ENCODE measurements around the gene CTCF. TPM values are rescaled to one million over a fixed set of nuclear protein-coding genes. Genes with fewer than 3 reads are reported as not detected.
A peak's percentile ranks its signal among the peaks of the same experiment; 100 is the strongest.

CTCF gene
- total RNA-seq, 1 experiment from 2014 or later: 26.1 TPM

DNA sequence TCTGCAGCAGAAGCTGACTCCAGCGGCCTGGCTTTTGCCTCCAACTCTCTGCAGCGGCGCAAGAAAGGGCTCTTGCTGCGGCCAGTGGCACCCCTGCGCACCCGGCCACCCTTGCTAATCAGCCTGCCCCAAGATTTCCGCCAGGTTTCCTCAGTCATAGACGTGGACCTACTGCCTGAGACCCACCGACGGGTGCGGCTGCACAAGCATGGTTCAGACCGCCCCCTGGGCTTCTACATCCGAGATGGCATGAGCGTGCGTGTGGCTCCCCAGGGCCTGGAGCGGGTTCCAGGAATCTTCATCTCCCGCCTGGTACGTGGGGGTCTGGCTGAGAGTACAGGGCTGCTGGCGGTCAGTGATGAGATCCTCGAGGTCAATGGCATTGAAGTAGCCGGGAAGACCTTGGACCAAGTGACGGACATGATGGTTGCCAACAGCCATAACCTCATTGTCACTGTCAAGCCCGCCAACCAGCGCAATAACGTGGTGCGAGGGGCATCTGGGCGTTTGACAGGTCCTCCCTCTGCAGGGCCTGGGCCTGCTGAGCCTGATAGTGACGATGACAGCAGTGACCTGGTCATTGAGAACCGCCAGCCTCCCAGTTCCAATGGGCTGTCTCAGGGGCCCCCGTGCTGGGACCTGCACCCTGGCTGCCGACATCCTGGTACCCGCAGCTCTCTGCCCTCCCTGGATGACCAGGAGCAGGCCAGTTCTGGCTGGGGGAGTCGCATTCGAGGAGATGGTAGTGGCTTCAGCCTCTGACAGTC is 99.7 kb downstream of the CTCF start:
- Histone ChIP-seq H3K27me3 (no peaks in the 10 kb centered on the region), H3K9me3 (no peaks in the 10 kb centered on the region), H3K36me3 (no peaks in the 10 kb centered on the region), H3K4me3 (no peak overlapping the region)
- no peak for DNase-seq

DNA sequence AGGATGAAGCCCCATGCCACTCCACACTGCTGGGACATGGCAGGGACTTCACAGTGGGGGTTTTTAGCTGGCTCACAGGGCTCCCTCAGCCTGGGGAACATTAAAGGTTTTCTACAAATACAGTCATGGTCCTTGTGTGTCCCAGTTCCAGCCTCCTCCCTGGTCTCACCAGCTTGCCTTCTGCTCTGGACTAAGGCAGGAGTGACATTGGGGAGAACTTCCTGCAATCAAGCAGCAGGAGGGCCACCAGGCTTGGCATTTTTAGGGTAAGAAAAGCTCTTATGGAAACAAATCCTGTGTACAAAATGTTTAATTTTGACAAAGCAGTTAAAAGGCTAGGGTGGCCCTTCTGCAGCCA is 100.3 kb downstream of the CTCF start:
- H3K9me3 ChIP-seq: no peaks in the 10 kb centered on the region
- H3K36me3 ChIP-seq: no peaks in the 10 kb centered on the region
- no peak for DNase-seq
- no peak overlapping the region for H3K4me3 ChIP-seq
- no peaks in the 10 kb centered on the region for H3K27me3 ChIP-seq

DNA sequence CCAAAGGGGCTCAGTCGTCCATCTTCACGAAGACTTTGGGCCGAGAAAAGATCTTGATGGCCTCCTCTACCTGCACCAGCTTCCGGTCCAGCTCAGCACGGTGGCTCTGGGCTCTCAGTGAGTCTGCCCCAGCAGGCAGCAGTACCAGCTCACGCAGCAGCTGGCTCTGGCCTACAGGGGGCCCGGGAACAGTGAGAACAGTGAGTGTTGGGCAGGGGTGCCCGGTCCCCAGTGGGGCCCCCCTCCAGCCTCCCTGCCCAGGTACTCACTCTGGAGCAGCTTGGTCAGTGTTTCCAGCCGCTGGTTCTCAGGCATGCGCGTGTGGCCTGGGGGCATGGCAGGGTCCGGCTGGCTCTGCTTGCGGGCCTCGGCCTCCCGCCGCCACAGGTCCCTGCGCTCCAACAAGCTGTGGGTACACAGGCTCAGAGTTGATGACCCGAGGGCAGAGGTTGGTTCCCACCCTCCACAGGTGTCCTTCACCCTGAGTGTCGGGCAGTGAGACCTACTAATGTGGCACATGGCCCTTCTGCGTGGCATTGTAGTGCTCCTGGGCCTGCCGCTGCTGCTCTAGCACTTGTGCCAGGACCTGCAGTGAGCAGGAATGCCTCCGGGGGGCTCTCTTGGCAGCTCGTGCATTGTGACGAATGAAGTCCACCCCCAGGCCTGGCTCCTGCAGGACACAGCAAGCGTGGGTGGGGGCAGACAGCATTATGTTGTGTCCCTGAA is 101.0 kb downstream of the CTCF start:
- no peak overlapping the region for H3K4me3 ChIP-seq
- no peaks in the 10 kb centered on the region for H3K27me3 ChIP-seq
- H3K36me3 ChIP-seq: no peaks in the 10 kb centered on the region
- DNase-seq: no peak
- no peaks in the 10 kb centered on the region for H3K9me3 ChIP-seq

DNA sequence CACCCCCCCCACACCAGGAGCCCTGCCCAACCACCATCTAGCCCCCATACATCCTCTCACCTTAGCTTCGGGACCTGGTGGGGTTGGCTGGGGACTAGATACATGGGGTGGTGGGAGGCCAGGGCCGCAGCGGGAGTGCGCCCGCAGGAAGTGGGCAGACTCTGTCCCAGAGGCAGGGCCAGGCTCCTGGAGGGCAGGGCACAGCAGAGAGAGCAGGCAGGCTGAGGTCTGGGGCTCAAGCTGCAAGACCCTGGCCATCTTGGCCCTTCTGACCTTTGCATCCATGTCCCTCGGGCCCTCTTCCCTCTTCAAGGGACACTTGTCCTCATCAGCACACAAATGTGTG is 101.5 kb downstream of the CTCF start:
- no peak for DNase-seq
- Histone ChIP-seq H3K36me3 (no peaks in the 10 kb centered on the region), H3K9me3 (no peaks in the 10 kb centered on the region), H3K27me3 (no peaks in the 10 kb centered on the region), H3K4me3 (no peak overlapping the region)

DNA sequence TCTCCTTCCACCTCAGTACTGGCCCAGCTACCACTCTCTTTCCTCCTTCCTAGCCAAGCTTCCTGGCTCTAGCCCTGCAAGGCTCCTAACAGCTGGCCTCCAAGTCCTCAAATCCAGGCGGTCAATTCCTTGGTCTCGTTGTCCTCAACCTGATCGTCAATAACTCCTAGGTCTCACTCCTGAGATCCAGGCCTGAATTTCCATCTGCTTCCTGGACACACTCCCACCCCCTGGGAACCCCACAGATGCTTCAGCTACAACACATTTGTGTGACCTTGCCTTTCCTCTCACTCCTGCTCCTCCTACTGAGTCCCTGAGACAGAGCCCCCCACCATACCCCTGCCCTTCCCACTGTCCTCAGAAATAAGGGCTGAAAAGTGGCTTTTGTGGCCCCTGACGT is 101.9 kb downstream of the CTCF start:
- no peaks in the 10 kb centered on the region for H3K36me3 ChIP-seq
- no peak overlapping the region for H3K4me3 ChIP-seq
- H3K27me3 ChIP-seq: no peaks in the 10 kb centered on the region
- no peaks in the 10 kb centered on the region for H3K9me3 ChIP-seq
- DNase-seq: no peak

DNA sequence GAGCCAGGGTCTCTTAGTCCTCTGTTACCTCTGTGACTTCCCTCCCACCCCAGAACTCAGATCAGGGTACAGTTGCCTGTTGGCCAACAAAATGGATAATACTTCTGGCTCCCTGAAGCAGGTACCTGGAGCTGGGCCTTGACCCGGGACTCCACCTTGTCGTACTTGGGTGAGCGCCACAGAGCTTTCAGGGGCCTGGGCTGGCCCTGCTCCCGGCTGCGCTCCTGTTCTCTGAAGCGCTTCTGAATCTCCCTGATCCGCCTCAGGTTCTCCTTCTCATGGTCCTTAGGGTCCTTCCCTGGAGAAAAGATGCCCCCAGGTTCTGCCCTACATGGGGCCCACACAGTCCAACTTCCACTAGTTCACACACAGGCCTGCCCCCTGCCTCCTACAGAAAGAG is 102.5 kb downstream of the CTCF start:
- no peaks in the 10 kb centered on the region for H3K27me3 ChIP-seq
- no peak overlapping the region for H3K4me3 ChIP-seq
- no peak for DNase-seq
- H3K36me3 ChIP-seq: no peaks in the 10 kb centered on the region
- H3K9me3 ChIP-seq: no peaks in the 10 kb centered on the region

DNA sequence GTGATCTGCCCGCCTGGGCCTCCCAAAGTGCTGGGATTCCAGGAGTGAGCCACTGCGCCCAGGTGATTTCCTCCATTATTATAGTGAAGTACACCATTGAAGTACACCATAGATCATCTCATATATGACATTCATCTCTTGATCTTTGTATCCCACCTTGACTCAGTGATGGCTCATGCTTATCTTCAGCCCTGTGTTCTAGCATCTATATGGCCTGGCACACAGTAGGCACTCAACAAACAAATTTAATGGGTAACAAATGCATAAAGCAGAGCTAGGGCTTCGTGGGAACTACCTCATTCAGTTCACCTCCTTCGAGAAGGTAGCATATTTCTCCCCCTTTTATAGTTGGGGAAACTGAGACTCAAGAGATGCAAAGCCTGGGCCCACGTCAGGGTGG is 103.3 kb downstream of the CTCF start:
- Histone ChIP-seq H3K9me3 (no peaks in the 10 kb centered on the region), H3K36me3 (no peaks in the 10 kb centered on the region), H3K27me3 (no peaks in the 10 kb centered on the region), H3K4me3 (peak overlapping the region; percentile 59)
- DNase-seq: no peak

DNA sequence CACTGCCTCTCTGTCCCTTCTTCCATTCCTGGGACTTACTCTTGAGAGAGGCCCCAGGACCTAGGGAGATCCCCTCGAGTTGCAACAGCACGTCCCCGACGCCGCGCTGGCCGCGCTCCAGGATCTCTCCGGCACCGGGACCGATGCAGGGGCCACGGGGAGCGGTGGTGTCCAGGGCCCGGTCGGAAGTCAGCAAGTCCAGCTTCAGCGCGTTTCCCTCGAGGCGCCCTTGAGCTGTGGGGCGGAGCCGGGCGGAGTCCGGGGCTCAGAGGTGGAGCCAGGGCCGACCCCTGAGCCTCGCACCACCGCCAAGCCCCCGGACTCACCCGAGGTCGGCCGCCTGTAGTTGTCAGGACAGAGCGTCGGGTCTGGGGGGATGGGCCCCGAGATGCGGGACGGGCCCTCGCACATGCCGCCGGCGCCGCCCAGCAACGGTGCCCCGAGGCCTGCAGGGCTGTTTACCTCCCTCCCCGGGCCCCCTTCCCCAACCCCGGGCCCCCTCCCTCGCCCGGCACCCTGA is 103.8 kb downstream of the CTCF start:
- peak; percentile 24 for DNase-seq
- Histone ChIP-seq H3K4me3 (peak overlapping the region; percentile 59), H3K9me3 (no peaks in the 10 kb centered on the region), H3K27me3 (no peaks in the 10 kb centered on the region), H3K36me3 (no peaks in the 10 kb centered on the region)

DNA sequence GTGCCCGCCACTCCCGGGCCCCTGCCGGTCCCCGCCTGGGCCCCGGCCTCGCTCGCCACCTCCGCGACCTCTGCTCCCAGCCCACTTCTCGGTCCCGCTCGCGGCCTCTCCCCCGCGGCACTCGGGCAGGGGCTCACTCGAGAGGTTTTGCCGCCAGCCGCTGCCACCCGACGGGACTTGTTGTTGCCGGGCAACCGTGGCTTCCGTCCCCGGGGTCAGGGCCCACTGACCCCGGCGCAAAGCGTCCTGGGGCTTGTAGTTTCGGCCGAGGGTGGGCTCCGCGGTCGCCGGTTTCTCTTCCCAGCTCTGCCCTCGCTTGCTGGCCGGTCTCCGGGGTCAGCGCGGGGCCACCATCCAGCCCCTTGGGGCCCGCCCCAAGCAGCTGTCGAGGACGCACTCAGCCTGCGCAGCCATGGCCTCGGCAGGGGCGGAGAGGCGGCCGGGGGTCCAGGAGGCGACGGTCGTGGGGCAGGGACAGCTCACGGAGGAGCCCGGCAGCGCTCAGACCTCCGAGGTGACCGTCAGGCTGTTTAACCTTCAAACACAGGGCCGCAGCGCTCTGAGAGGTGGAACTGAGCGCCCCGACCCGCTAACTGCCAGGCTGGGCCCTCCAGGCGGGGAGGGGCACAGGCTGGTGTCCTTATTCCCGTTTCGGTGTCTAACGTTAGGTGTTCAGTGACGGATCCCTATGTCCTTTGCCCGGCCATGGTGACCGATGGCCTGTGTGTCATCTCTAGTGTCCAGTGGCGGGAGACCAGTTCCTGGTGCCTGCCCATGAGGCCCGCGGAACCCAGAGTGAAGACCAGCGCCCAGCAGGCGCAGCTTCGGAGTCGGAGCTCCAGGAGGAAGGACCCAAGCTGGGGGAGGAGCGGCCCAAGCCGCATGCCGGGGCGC is 104.5 kb downstream of the CTCF start, which contains the start of the genes C16orf86 and ENKD1:
Gene C16orf86 (plus strand): TSS at position 256 of the 894 bp plus-strand sequence. CDS start 157 bp downstream, at position 413.
Gene ENKD1 (minus strand): TSS at position 192 of the 894 bp plus-strand sequence. CDS start 308 bp downstream, outside the sequence.
- Histone ChIP-seq H3K27me3 (no peaks in the 10 kb centered on the region), H3K36me3 (no peaks in the 10 kb centered on the region), H3K9me3 (no peaks in the 10 kb centered on the region), H3K4me3 (peak within 1 kb of the TSS; percentile 59)
- DNase-seq: peak; percentile 66

DNA sequence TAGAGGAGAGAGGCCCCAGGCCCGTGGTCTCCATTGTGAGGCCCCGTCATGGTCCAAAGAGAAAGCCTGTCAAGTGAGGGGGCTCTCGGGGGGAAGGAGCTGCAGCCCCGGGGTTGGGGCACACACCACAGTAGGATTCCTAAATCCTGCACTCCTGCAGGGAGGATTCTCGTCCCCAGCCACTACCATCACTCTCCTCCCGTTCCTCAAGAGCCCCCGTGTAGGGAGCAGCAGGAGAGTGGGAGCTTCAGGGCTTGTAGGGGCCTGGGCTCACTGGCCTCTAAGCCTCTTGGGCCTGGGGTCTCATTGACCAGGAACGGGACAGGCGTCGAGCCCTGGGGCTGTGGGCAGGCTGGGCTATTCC is 105.1 kb downstream of the CTCF start:
- H3K4me3 ChIP-seq: no peak overlapping the region
- no peaks in the 10 kb centered on the region for H3K36me3 ChIP-seq
- DNase-seq: no peak
- no peaks in the 10 kb centered on the region for H3K9me3 ChIP-seq
- no peaks in the 10 kb centered on the region for H3K27me3 ChIP-seq

DNA sequence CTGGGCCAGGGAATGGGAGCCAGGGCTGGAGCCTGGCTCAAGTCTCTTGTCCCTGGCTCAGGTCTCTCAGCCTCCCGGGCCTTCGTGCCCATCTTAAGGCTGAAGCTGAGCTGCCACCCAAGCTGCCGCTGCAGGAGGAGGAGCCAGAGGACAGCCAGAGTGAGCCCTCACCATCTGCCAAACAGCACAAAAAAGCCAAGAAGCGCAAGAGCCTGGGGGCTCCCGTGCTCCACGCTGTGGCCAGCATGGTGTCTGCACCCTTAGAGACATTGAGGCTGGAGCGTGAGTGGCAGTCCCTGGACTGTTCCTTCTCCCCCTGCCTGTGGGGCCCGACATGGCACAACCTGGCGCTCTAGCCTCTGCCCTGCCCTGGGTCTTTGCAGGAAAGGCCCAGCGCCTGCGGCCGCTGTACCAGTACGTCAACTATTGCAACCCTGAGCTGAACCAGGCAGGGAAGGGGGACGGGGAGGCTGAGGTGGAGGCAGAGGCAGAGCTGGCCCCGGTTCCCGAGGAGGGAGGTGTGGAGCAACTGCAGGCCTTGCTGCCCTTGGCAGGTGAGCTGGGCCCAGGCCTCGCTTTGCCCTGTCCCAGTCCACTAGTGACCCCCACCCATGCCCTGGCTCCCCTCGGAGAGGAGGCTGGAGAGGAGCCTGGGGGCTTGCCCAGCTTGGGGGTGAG is 105.6 kb downstream of the CTCF start:
- no peaks in the 10 kb centered on the region for H3K36me3 ChIP-seq
- no peaks in the 10 kb centered on the region for H3K9me3 ChIP-seq
- peak; percentile 76 for DNase-seq
- H3K4me3 ChIP-seq: no peak overlapping the region
- no peaks in the 10 kb centered on the region for H3K27me3 ChIP-seq

DNA sequence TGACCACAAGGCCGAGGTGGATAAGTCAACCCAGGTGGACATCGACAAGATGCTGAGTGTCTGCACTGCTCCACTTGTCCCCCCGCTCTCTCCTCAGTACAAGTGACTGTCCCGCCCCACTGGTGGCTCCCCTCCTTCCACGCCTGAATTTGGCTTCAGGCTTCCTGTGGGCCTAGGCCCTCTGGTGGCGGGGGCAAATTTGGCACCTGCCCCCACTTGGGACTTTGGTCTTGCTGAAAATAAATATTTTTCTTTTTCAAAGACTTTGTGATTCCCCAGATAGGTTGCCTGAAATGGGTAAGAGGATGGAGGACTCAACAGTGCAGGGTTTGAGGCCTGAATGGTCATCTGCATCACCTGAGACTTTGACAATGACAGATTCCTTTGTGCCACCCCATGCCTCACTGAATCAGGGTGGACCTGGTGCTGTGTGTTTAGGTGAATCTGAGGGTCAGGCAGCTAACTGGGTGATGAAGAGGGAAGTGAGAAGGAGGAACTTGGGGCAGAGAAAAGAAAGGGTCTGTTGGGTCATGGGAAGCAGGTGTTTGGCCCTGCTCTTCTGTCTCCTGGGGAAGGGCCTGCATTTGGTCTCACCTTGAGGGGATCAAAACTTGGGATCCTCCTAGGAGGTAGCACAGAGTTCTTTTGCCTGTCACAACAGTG is 106.3 kb downstream of the CTCF start:
- no peaks in the 10 kb centered on the region for H3K9me3 ChIP-seq
- H3K27me3 ChIP-seq: no peaks in the 10 kb centered on the region
- DNase-seq: no peak
- no peak overlapping the region for H3K4me3 ChIP-seq
- no peaks in the 10 kb centered on the region for H3K36me3 ChIP-seq

DNA sequence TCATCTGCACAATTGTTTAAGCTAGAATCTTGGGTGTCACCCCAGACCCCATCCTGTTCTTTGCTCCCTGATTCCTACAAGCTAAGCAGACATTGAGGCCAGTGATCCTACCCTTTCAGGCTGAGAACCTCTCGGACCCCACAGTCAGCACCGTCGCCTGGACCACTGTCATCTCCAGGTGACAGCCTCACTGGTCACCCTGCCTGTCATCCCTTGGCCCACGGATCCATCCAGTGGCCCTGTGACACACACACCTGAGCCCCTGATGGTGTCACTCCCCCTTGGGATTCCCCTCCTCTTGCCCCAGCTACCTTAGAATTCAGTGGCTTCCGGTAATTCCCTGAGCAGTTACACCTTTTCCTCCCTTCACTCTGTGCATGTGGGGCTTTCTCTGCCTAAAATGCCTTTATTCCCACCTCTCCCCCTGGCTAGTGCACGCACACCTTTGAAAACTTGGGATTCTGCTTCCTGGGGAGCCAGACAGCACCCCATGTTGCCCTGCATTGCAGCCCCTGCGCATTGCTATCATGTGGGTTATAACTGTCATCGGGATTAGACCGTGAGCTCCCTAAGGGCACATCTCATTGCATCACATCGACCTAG is 107.3 kb downstream of the CTCF start:
- DNase-seq: no peak
- Histone ChIP-seq H3K27me3 (no peaks in the 10 kb centered on the region), H3K36me3 (no peaks in the 10 kb centered on the region), H3K4me3 (no peak overlapping the region), H3K9me3 (no peaks in the 10 kb centered on the region)

DNA sequence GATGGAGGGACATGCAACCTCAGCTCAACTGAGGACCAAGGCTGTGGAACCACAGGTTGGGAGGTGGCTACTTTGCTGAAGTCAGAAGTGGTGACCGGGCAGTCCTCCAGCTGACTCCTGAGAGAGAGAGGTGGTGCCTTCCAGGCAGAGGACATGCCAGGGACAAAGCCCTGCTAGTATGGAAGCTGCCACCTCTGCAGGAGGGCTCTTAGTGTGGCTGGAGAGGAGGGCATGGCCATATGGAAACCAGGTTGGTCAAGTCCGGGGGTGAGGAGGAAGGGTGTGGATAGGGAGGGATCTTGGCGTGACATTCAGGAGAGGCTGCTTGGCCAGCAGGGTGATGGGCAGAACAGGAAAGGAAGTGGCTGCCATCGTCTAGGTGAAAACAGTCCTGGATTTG is 110.0 kb downstream of the CTCF start:
- H3K4me3 ChIP-seq: no peak overlapping the region
- no peak for DNase-seq
- no peaks in the 10 kb centered on the region for H3K36me3 ChIP-seq
- no peaks in the 10 kb centered on the region for H3K27me3 ChIP-seq
- no peaks in the 10 kb centered on the region for H3K9me3 ChIP-seq

DNA sequence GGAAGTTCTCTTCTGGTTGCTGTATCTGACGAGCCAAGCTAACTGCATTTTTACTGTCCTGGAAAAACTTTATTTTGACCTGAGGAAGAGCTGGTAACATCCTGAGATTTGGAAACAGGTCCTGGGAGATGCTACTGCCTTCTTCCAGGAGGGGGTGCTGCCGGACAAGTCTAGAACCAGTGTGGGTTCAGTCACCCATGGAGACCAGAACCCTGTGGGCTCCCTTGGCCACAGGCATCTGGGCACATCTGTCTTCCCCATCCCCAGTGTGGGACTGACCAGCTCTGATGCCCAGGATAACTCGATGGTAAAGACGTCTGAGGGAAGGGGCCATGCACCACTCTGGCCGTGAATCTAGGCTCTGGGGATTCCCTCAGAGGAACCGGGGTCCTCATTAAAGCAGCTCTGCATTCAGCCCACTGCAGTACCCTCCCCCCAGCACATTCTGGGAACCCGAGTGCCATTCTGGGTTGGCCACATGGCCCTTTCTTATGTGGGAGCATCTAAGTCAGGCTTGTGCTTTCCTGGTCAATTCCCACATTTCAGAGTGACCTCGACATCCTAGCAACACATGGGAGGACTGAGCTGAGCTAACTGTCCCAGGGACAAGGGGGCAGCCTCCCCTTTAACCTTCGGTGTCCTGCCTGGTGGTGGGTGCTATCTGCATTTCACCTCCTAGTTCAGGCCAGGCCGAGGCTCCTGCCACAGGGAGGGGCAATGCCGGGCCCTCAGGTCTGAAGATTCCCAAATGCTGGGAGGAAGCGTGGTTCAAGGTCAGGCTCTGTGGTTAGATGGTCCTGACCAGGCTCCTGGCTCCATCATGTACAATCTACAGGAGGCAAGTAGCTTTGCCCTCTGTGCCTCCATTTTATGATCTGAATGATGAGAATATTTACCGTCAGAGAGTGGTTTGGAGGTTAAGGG is 110.7 kb downstream of the CTCF start:
- no peaks in the 10 kb centered on the region for H3K27me3 ChIP-seq
- H3K4me3 ChIP-seq: no peak overlapping the region
- peak; percentile 46 for DNase-seq
- no peaks in the 10 kb centered on the region for H3K9me3 ChIP-seq
- no peaks in the 10 kb centered on the region for H3K36me3 ChIP-seq

All from MG63 (cell line).